Body of pancreas (tissue), 4 donors: ENCODE measurements around the gene TADA2B.

Experiments
- POLR2A ChIP-seq, 3 donors: fragments of 450-650 bp; IDR thresholded peaks; one replicate each; pipeline ENCODE4 v1.6.1; 2016; ENCODE audit warnings: antibody characterized with exemption in 3 of 3, mild to moderate bottlenecking in 2 of 3
- TF ChIP-seq, protein P1 (sequence below), 7 experiments: fragments of 450-650 bp in 4 of 7; fragments of 200-600 bp in 3 of 7; sonication (generic) in 3 of 7; IDR thresholded peaks; one replicate each; pipeline ENCODE4 v1.5.1; 2016 to 2019; ENCODE audit warnings: antibody characterized with exemption in 7 of 7

DNA sequence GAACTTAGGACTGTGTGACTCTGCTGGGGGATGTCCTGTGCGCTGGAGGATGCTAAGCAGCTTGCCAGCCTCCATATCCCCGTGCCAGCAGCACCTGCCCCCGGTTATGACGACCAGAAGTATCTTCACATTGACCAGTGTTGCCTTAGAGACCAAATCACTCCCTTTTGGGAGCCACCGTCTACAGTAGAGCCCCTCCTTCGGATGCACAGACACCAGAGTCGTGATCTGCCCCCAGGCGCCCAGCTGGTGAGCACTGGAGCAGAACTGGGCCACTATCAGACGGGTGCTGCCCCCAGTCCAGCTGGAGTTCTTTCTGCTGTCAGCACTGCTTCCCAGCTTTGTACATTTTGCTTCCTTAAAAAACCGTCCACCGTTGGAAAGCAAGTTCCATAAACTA lies 30.0 kb upstream of the TADA2B start:
- TF ChIP-seq, protein P1, sequence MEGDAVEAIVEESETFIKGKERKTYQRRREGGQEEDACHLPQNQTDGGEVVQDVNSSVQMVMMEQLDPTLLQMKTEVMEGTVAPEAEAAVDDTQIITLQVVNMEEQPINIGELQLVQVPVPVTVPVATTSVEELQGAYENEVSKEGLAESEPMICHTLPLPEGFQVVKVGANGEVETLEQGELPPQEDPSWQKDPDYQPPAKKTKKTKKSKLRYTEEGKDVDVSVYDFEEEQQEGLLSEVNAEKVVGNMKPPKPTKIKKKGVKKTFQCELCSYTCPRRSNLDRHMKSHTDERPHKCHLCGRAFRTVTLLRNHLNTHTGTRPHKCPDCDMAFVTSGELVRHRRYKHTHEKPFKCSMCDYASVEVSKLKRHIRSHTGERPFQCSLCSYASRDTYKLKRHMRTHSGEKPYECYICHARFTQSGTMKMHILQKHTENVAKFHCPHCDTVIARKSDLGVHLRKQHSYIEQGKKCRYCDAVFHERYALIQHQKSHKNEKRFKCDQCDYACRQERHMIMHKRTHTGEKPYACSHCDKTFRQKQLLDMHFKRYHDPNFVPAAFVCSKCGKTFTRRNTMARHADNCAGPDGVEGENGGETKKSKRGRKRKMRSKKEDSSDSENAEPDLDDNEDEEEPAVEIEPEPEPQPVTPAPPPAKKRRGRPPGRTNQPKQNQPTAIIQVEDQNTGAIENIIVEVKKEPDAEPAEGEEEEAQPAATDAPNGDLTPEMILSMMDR (IDR thresholded peaks at IDR 0.05) = no peak
- TF ChIP-seq POLR2A (IDR thresholded peaks at IDR 0.05) = no peak
